GM12878 (cell line): Measurements from ENCODE around the gene GJB6. TPM values are rescaled to one million over a fixed set of nuclear protein-coding genes. Genes with fewer than 3 reads are reported as not detected.

Experiments used
- ATAC-seq: fragments of 200-7000 bp; cut with Tn5 transposase; 3 replicates; pipeline ENCODE4 v1.9.1; 2020; ENCODE audit warnings: mild to moderate bottlenecking, moderate library complexity
- BruUV-seq: library from RNA; stranded (reverse); fragments of 400-500 nt; replicated peaks from 2 replicates; lab custom pipeline; 2021; lab: Mats Ljungman, UMichigan
- CTCF ChIA-PET: fragments of 300-600 bp; sonication (Branson Sonifier 250); formaldehyde crosslinking; extraction: SDS; loops from one replicate; lab custom pipeline; 2021; ENCODE audit warnings: inconsistent platforms; lab: Yijun Ruan, JAX
- POLR2A ChIA-PET: fragments of 350-600 bp; formaldehyde crosslinking; extraction: SDS; loops from one replicate; lab custom pipeline; 2021; ENCODE audit warnings: inconsistent platforms; lab: Charles Lee
- RAD21 ChIA-PET: fragments of 300-600 bp; sonication (Branson Sonifier 250); formaldehyde crosslinking; loops from one replicate; lab custom pipeline; 2023; ENCODE audit warnings: antibody characterized with exemption; ENCODE audit not compliant: unreplicated experiment; lab: Charles Lee
- SMC1A ChIA-PET: fragments of 300-600 bp; sonication (Branson Sonifier 250); formaldehyde crosslinking; loops from one replicate; lab custom pipeline; 2023; ENCODE audit not compliant: unreplicated experiment, uncharacterized antibody; lab: Charles Lee
- DNase-seq: peaks from one replicate; pipeline ENCODE4 v3.0.0-alpha.2; 2011; ENCODE audit warnings: low read depth, low spot score
- FAIRE-seq: peaks from 3 replicates; lab custom pipeline; 2011; peaks lifted over from hg19 to GRCh38; lab: Jason Lieb, UNC
- H2AFZ ChIP-seq: 2 replicates; pipeline ENCODE4 v1.6.0; 2011; ENCODE audit warnings: low read depth, low read length, control low read depth; ENCODE audit not compliant: control insufficient read depth
- H3K27ac ChIP-seq: 2 replicates; pipeline ENCODE4 v1.5.1; 2011; ENCODE audit warnings: control low read depth; ENCODE audit not compliant: control insufficient read depth, insufficient read depth
- H3K27me3 ChIP-seq, 2 experiments: replicated peaks in 1 of 2; 2 replicates each; pipeline versions ENCODE4 v1.6.0 to v1.6.1; 2011; ENCODE audit warnings: low read length in 1 of 2; ENCODE audit not compliant: control insufficient read depth in 2 of 2, insufficient read depth in 2 of 2
- H3K36me3 ChIP-seq, 2 experiments: 2 replicates each; pipeline ENCODE4 v1.5.1; 2011; ENCODE audit warnings: low read length in 1 of 2; ENCODE audit not compliant: control insufficient read depth in 2 of 2, insufficient read depth in 2 of 2
- H3K4me1 ChIP-seq: 2 replicates; pipeline ENCODE4 v1.6.1; 2011; ENCODE audit warnings: mild to moderate bottlenecking, low read length, moderate library complexity, mixed read lengths; ENCODE audit not compliant: control insufficient read depth, insufficient read depth
- H3K4me2 ChIP-seq: 2 replicates; pipeline ENCODE4 v1.6.0; 2011; ENCODE audit warnings: control low read depth; ENCODE audit not compliant: control insufficient read depth, insufficient read depth
- H3K4me3 ChIP-seq: fragments of 200-600 bp; sonication (generic); 2 replicates; pipeline ENCODE4 v1.5.1; 2016
- H3K79me2 ChIP-seq: 2 replicates; pipeline ENCODE4 v1.6.0; 2011; ENCODE audit warnings: low read length; ENCODE audit not compliant: control insufficient read depth, insufficient read depth
- H3K9ac ChIP-seq: 2 replicates; pipeline ENCODE4 v1.8.0; 2011; ENCODE audit warnings: low read length, control low read depth, mixed read lengths; ENCODE audit not compliant: control insufficient read depth, insufficient read depth
- H3K9me3 ChIP-seq: replicated peaks from 3 replicates; pipeline ENCODE4 v1.5.1; 2011; ENCODE audit warnings: mild to moderate bottlenecking, low read length; ENCODE audit not compliant: control insufficient read depth, insufficient read depth
- H4K20me1 ChIP-seq: 2 replicates; pipeline ENCODE4 v1.6.0; 2011; ENCODE audit not compliant: control insufficient read depth, insufficient read depth
- BHLHE40 ChIP-seq, 2 experiments: fragments of 450-650 bp in 1 of 2; IDR thresholded peaks; 2 replicates each; pipeline ENCODE4 v1.6.1; 2011 to 2017; ENCODE audit warnings: low read depth in 2 of 2, borderline replicate concordance in 1 of 2, improper control_type of control experiment in 1 of 2, low read length in 1 of 2, mild to moderate bottlenecking in 1 of 2
- BMI1 ChIP-seq: fragments of 450-650 bp; IDR thresholded peaks from 2 replicates; pipeline ENCODE4 v1.6.1; 2016; ENCODE audit warnings: mild to moderate bottlenecking, moderate library complexity, borderline replicate concordance
- CUX1 ChIP-seq: IDR thresholded peaks from 2 replicates; pipeline ENCODE4 v1.6.1; 2012; ENCODE audit warnings: improper control_type of control experiment, low read depth, low read length; ENCODE audit not compliant: insufficient replicate concordance
- EP300 ChIP-seq, 2 experiments: fragments of 150-350 bp in 1 of 2; IDR thresholded peaks; 2 replicates each; pipeline ENCODE4 v1.6.1; 2011 to 2012; ENCODE audit warnings: low read depth in 2 of 2, low read length in 2 of 2, borderline replicate concordance in 1 of 2, improper control_type of control experiment in 1 of 2, inconsistent platforms in 1 of 2; ENCODE audit not compliant: control insufficient read depth in 1 of 2
- GABPA ChIP-seq: IDR thresholded peaks from 2 replicates; pipeline ENCODE4 v1.6.1; 2014; ENCODE audit warnings: antibody characterized with exemption, low read depth, mild to moderate bottlenecking, inconsistent platforms
- IKZF1 ChIP-seq: fragments of 450-650 bp; conservative IDR thresholded peaks from 2 replicates; pipeline ENCODE4 v1.6.1; 2017; ENCODE audit warnings: antibody characterized with exemption, mild to moderate bottlenecking
- IKZF2 ChIP-seq, 2 experiments: fragments of 450-650 bp; IDR thresholded peaks; 2 replicates each; pipeline ENCODE4 v1.6.1; 2017; ENCODE audit warnings: mild to moderate bottlenecking in 2 of 2, moderate library complexity in 2 of 2
- MLLT1 ChIP-seq: fragments of 450-650 bp; IDR thresholded peaks from 2 replicates; pipeline ENCODE4 v1.6.1; 2016; ENCODE audit warnings: mild to moderate bottlenecking
- MTA2 ChIP-seq: fragments of 450-650 bp; IDR thresholded peaks from 2 replicates; pipeline ENCODE4 v1.6.1; 2016; ENCODE audit warnings: low read depth, mild to moderate bottlenecking, moderate library complexity
- MTA3 ChIP-seq: IDR thresholded peaks from 2 replicates; pipeline ENCODE4 v1.6.1; 2012; ENCODE audit warnings: low read length, inconsistent platforms, borderline replicate concordance
- NBN ChIP-seq: fragments of 450-650 bp; IDR thresholded peaks from 2 replicates; pipeline ENCODE4 v1.6.1; 2016
- RAD51 ChIP-seq: fragments of 450-650 bp; IDR thresholded peaks from 2 replicates; pipeline ENCODE4 v1.6.1; 2016; ENCODE audit warnings: moderate library complexity, mild to moderate bottlenecking, inconsistent platforms
- RELA ChIP-seq: fragments of 450-650 bp; IDR thresholded peaks from 2 replicates; pipeline ENCODE4 v1.8.0; 2014; ENCODE audit warnings: borderline replicate concordance; ENCODE audit not compliant: partially characterized antibody
- SPI1 ChIP-seq: IDR thresholded peaks from 2 replicates; pipeline ENCODE4 v1.6.1; 2011; ENCODE audit warnings: low read depth, mild to moderate bottlenecking, low read length, moderate library complexity, borderline replicate concordance; ENCODE audit not compliant: insufficient read depth
- STAT1 ChIP-seq: fragments of 450-650 bp; conservative IDR thresholded peaks from 2 replicates; pipeline ENCODE4 v1.6.1; 2014; ENCODE audit warnings: antibody characterized with exemption, mild to moderate bottlenecking
- TARDBP ChIP-seq: IDR thresholded peaks from 2 replicates; pipeline ENCODE4 v1.6.1; 2016; ENCODE audit warnings: borderline replicate concordance
- WGBS: methylation state at CpG from one replicate; pipeline ENCODE4 v1.1.6; 2016; ENCODE audit warnings: low lambda C conversion rate; ENCODE audit not compliant: insufficient replicate concordance, insufficient coverage; ENCODE audit errors: missing lambda C conversion rate; 5-methylcytosine and 5-hydroxymethylcytosine counted together
- in situ Hi-C: fragments of 300-500 bp; cut with MboI; formaldehyde crosslinking; loops from 9 replicates; pipeline ENCODE4 v1.14.3; 2018; ENCODE audit warnings: mixed read lengths
- intact Hi-C: fragments of 100-400 bp; cut with micrococcal nuclease; formaldehyde crosslinking; loops from one replicate; pipeline ENCODE4 v1.14.2; 2022; ENCODE audit not compliant: unreplicated experiment
- polyA plus RNA-seq, 11 experiments: library from polyadenylated mRNA; depleted of rRNA in 4 of 11; unstranded in 6 of 11; stranded (reverse) in 5 of 11; fragments of >200 nt; fragmentation: Nextera tagmentation in 4 of 11; fragmentation: Illumina TruSeq in 1 of 11; extraction: Ambion mirVana in 4 of 11; extraction: Trizol in 1 of 11; gene quantifications; 1 replicate in 1 of 11; 2 replicates in 10 of 11; pipeline versions ENCODE4 v1.2.1 to v1.2.3, GENCODE V29; 2011 to 2016; ENCODE audit warnings: inconsistent platforms in 2 of 11, missing spikeins in 2 of 11, low read depth in 1 of 11
- total RNA-seq, 4 experiments: library from RNA; depleted of rRNA in 3 of 4; stranded (reverse); fragments of >200 nt in 3 of 4; fragmentation: Illumina TruSeq in 1 of 4; extraction: Trizol in 1 of 4; gene quantifications; 2 replicates each; pipeline versions ENCODE4 v1.2.1 to v1.2.3, GENCODE V29; 2013 to 2021
- TF ChIP-seq, protein P1 (sequence below): IDR thresholded peaks from 2 replicates; pipeline ENCODE4 v1.6.1; 2012; ENCODE audit warnings: low read depth, low read length, improper control_type of control experiment

GJB6 gene
- total and polyA plus RNA-seq, 10 of the 15 experiments (the other 5 are each of a cell fraction or from before 2014, with no cell fraction given), result 0.03 TPM; not detected in 9

GRCh38 chr13:20264271-20265018, 32.3 kb upstream of the GJB6 start:
- Histone ChIP-seq H3K4me2 (no peak overlapping the region), H3K36me3 (no peaks in the 10 kb centered on the region), H3K4me1 (no peaks in the 10 kb centered on the region), H3K9me3 (no peaks in the 10 kb centered on the region), H3K27me3 (no peaks in the 10 kb centered on the region; a peak in 1 of 4 replicates), H3K79me2 (no peaks in the 10 kb centered on the region), H4K20me1 (no peaks in the 10 kb centered on the region), H3K4me3 (no peak overlapping the region), H3K27ac (no peak overlapping the region), H3K9ac (no peak overlapping the region), H2AFZ (no peak overlapping the region)
- in situ Hi-C loops (no loop called here), intact Hi-C loops (no loop called here)
- peak; percentile 7 for FAIRE-seq
- peak; percentile 99 for ATAC-seq
- ChIA-PET POLR2A (no interaction called here), SMC1A (no interaction called here), RAD21 (no interaction called here), CTCF (no interaction called here)
- WGBS, result 38% methylated on average over 9 of the region's 9 CpGs
- no TSS peak for BruUV-seq
- peak; percentile 55 for DNase-seq
- TF ChIP-seq IKZF2 (IDR thresholded peaks at IDR 0.05) (peak in 1 of 2 experiments; percentile 19; a peak in 1 of 4 replicates), MTA2 (peak; percentile 30; the same call in 1 of the 2 replicates), EP300 (IDR thresholded peaks at IDR 0.05; ENCODE audit: borderline replicate concordance in 1 of 2, control insufficient read depth in 1 of 2, low read depth in 2 of 2, low read length in 2 of 2) (peak; percentile 32 to 34; a peak in 1 of 4 replicates), RELA (no peak), GABPA (no peak), BHLHE40 (IDR thresholded peaks at IDR 0.05; ENCODE audit: borderline replicate concordance in 1 of 2, low read depth in 2 of 2, low read length in 1 of 2) (0 out of 4 replicates have a peak, but pooled peaks of 1 of the 2 experiments have one; percentile 14), MLLT1 (no peak), TARDBP (no peak), RAD51 (no peak), CUX1 (no peak), STAT1 (no peak), NBN (no peak), MTA3 (no peak), BMI1 (no peak), SPI1 (peak; percentile 77; the same call in 1 of the 2 replicates), IKZF1 (peak; percentile 26; the same call in 1 of the 2 replicates)
- TF ChIP-seq, protein P1, sequence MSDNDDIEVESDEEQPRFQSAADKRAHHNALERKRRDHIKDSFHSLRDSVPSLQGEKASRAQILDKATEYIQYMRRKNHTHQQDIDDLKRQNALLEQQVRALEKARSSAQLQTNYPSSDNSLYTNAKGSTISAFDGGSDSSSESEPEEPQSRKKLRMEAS, result no peak
